Measurements from ENCODE around the gene TANC1.

TANC1 gene

DNA sequence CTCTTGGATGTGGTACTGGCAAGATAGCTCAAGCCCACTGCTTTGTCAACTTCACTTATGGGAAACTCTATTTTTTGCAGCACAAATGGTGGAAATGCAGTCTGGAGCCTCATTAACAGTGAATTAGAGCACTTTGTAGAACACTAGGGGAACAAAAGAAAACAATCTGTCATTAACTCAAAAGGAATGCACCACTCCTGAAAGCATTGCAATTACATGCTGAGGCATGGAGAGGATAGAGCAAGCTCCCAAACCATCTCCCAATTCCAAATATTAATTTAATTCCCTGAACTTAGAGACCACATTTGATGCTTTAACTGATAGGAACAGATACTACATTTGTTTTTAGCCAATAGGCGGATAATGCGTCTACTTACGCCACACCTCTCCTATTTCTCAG, 32.8 kb upstream of the TANC1 start:
- no peak overlapping the region for H3K4me3 Mint-ChIP-seq
- TF ChIP-seq, protein P1, sequence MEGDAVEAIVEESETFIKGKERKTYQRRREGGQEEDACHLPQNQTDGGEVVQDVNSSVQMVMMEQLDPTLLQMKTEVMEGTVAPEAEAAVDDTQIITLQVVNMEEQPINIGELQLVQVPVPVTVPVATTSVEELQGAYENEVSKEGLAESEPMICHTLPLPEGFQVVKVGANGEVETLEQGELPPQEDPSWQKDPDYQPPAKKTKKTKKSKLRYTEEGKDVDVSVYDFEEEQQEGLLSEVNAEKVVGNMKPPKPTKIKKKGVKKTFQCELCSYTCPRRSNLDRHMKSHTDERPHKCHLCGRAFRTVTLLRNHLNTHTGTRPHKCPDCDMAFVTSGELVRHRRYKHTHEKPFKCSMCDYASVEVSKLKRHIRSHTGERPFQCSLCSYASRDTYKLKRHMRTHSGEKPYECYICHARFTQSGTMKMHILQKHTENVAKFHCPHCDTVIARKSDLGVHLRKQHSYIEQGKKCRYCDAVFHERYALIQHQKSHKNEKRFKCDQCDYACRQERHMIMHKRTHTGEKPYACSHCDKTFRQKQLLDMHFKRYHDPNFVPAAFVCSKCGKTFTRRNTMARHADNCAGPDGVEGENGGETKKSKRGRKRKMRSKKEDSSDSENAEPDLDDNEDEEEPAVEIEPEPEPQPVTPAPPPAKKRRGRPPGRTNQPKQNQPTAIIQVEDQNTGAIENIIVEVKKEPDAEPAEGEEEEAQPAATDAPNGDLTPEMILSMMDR (IDR thresholded peaks at IDR 0.05; ENCODE audit: unreplicated experiment in 3 of 3), result no peak
- no peaks in the 10 kb centered on the region for H3K27me3 Mint-ChIP-seq (ENCODE audit: low read depth)
- peaks cover 7% of the 10 kb centered on the region for H3K4me1 Mint-ChIP-seq
- no peaks in the 10 kb centered on the region for H3K9me3 Mint-ChIP-seq
- H3K27ac Mint-ChIP-seq, result no peak overlapping the region
- no peaks in the 10 kb centered on the region for H3K36me3 Mint-ChIP-seq (ENCODE audit: low read depth)

DNA sequence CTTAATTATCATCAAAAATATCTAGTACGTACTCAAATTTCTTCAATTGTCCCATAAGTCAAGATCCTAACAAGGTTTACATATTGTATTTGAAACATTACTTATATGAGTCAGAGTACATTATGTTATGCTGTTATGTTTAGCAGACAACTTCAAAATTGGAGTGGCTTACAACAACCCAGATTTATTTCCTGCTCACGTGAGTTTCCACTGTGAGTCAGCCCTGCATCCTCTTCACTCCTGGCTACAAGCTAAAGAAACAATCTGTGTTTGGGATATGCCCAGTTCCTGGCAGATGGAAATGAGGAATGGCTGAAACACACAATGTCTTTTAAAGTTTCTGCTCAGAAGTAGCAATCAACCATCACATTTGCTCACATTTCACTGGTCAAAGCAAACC, 31.5 kb upstream of the TANC1 start:
- H3K9me3 Mint-ChIP-seq, result no peaks in the 10 kb centered on the region
- H3K36me3 Mint-ChIP-seq (ENCODE audit: low read depth), result no peaks in the 10 kb centered on the region
- TF ChIP-seq, protein P1 (IDR thresholded peaks at IDR 0.05; ENCODE audit: unreplicated experiment in 3 of 3), result no peak
- H3K27ac Mint-ChIP-seq, result peak overlapping the region in 1 of 3 experiments; percentile 8
- no peaks in the 10 kb centered on the region for H3K27me3 Mint-ChIP-seq (ENCODE audit: low read depth)
- H3K4me3 Mint-ChIP-seq, result no peak overlapping the region
- H3K4me1 Mint-ChIP-seq, result peaks cover 3% of the 10 kb centered on the region

DNA sequence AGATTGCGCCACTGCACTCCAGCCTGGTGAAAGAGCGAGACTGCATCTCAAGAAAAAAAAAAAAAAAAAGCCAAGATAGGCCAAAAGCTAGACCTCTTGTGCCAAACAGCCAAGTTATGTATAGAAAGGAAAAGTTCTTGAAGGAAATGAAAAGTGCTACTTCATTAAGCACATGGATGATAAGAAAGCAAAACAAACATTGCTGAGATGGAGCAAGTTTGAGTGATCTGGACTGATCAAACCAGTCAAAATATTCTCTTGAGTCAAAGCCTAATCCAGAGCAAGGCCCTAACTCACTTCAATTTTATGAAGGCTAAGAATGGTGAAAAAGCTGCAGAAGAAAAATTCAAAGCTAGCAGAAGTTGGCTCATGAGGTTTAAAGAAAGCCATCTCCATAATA, 28.1 kb upstream of the TANC1 start:
- H3K27ac Mint-ChIP-seq, result no peak overlapping the region
- H3K27me3 Mint-ChIP-seq (ENCODE audit: low read depth), result no peaks in the 10 kb centered on the region
- TF ChIP-seq, protein P1 (IDR thresholded peaks at IDR 0.05; ENCODE audit: unreplicated experiment in 3 of 3), result no peak
- no peaks in the 10 kb centered on the region for H3K36me3 Mint-ChIP-seq (ENCODE audit: low read depth)
- no peaks in the 10 kb centered on the region for H3K4me1 Mint-ChIP-seq
- no peaks in the 10 kb centered on the region for H3K9me3 Mint-ChIP-seq
- no peak overlapping the region for H3K4me3 Mint-ChIP-seq

DNA sequence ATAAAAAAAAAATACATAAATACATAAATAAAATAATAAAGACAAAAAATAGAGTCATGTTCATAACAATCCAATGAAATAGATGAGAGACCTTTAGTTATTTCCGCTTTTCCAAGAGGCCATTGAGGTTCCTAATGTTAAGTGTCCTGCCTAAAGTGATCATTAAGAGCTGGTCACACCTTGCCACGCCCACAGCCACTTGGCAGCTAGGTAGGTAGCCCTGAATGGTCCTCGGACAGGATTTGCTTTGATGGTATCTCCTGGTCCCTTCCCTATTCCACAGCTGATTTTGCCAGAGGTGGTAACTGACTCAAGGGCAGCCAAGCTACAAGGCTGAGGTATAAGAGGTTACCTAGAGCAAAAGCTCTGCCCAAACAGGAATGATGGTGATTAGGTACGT, 24.5 kb upstream of the TANC1 start:
- Mint-ChIP-seq H3K9me3 (peaks cover 6% of the 10 kb centered on the region), H3K4me1 (no peaks in the 10 kb centered on the region), H3K27ac (no peak overlapping the region)

DNA sequence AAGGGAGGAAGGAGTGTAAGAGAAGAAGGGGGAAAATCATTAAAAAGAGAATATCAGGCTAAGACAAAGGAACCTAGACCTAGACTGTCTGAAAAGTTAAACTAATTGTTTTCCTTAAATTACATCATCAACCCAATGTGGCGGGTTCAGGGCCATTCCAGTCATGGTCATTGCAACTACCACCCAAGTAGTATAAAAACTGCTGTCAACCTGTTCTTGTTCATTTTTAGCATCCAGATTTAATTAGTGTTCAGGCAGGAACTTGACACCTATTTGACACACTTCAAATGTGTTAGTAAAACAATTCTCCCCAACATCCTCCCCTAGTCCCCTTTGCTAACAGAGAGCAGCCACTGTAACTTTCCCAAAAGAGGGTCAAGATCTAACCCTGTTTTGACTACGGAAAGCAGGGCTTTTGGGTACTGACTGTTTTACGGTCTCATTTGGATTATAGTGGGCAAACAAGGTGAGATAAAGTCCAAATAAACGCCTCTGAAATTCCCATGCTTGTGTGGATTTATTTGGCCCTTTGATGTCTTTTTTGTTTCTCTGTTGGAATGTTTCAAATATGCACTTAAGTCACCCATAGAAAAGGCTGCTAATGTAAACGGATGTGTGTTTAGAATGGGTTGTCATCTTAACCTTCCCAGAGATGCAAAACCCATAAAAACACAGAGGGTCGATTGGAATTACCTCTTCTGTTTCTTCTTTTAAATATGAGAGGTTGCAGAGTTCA, 19.3 kb upstream of the TANC1 start:
- TF ChIP-seq, protein P1 (IDR thresholded peaks at IDR 0.05; ENCODE audit: unreplicated experiment in 3 of 3), result no peak
- peaks cover 6% of the 10 kb centered on the region for H3K9me3 Mint-ChIP-seq
- no peaks in the 10 kb centered on the region for H3K27me3 Mint-ChIP-seq (ENCODE audit: low read depth)
- no peak overlapping the region for H3K4me3 Mint-ChIP-seq
- H3K4me1 Mint-ChIP-seq, result peaks cover 18% of the 10 kb centered on the region
- H3K27ac Mint-ChIP-seq, result peak overlapping the region in 1 of 3 experiments; percentile 14
- H3K36me3 Mint-ChIP-seq (ENCODE audit: low read depth), result peaks cover 3% of the 10 kb centered on the region

More for the DNA sequence above, 24.5 kb upstream of the TANC1 start:
- Mint-ChIP-seq H3K4me3 (no peak overlapping the region), H3K36me3 (ENCODE audit: low read depth) (peaks cover 3% of the 10 kb centered on the region), H3K27me3 (ENCODE audit: low read depth) (no peaks in the 10 kb centered on the region)
- TF ChIP-seq, protein P1 (IDR thresholded peaks at IDR 0.05; ENCODE audit: unreplicated experiment in 3 of 3), result no peak

DNA sequence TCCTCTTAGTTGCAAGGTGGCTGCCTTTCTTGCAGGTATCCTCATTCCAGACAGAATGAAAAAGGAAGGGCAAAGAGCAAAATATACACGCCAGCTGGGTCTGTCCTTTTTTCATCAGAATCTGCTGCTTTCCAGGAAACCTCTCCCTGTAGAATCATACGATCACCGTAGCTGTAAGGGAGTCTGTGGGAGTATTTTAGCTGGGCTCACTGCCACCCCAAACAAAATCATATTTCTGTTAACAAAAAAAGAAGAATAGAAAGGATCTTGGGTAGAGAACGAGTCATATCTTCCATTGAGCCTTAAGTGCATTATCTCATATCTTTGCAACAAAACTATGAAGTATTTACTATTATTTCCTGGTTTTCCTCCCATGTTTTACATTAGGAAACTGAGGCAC, 15.0 kb upstream of the TANC1 start:
- H3K4me1 Mint-ChIP-seq, result peaks cover 40% of the 10 kb centered on the region
- peak overlapping the region; percentile 96 to 98 (median 98) for H3K27ac Mint-ChIP-seq
- H3K27me3 Mint-ChIP-seq (ENCODE audit: low read depth), result no peaks in the 10 kb centered on the region
- no peaks in the 10 kb centered on the region for H3K36me3 Mint-ChIP-seq (ENCODE audit: low read depth)
- H3K4me3 Mint-ChIP-seq, result peak overlapping the region; percentile 37 to 59 (median 57)
- TF ChIP-seq, protein P1 (IDR thresholded peaks at IDR 0.05; ENCODE audit: unreplicated experiment in 3 of 3), result no peak
- peaks cover 3% of the 10 kb centered on the region for H3K9me3 Mint-ChIP-seq
